Chondrocyte (in vitro differentiated cells): ENCODE data around the gene PTTG1IP. TPM values are rescaled to one million over a fixed set of nuclear protein-coding genes. Genes with fewer than 3 reads are reported as not detected.

ENCODE experiments used
- DNase-seq: peaks from one replicate; pipeline ENCODE4 v3.0.0; 2021; ENCODE audit warnings: mixed read lengths, low spot score
- H3K27ac Mint-ChIP-seq: one replicate; pipeline ENCODE4 v1.8.0; 2021; ENCODE audit warnings: mild to moderate bottlenecking, moderate library complexity, mixed read lengths; ENCODE audit not compliant: unreplicated experiment
- H3K27me3 Mint-ChIP-seq: 2 replicates; pipeline ENCODE4 v1.8.0; 2021; ENCODE audit warnings: low read depth, mixed read lengths
- H3K36me3 Mint-ChIP-seq: 2 replicates; pipeline ENCODE4 v1.8.0; 2021; ENCODE audit warnings: low read depth, mixed read lengths
- H3K4me1 Mint-ChIP-seq: 2 replicates; pipeline ENCODE4 v1.8.0; 2021; ENCODE audit warnings: low read depth, mild to moderate bottlenecking, mixed read lengths
- H3K4me3 Mint-ChIP-seq: one replicate; pipeline ENCODE4 v1.8.0; 2021; ENCODE audit warnings: mild to moderate bottlenecking, moderate library complexity, mixed read lengths; ENCODE audit not compliant: unreplicated experiment
- H3K9me3 Mint-ChIP-seq: 2 replicates; pipeline ENCODE4 v1.8.0; 2021; ENCODE audit warnings: low read depth, mixed read lengths
- CTCF ChIP-seq: fragments of 200-600 bp; sonication (generic); IDR thresholded peaks from 2 replicates; pipeline ENCODE4 v1.5.0; 2021; ENCODE audit warnings: antibody characterized with exemption, mild to moderate bottlenecking, moderate library complexity
- total RNA-seq: library from RNA; stranded (reverse); gene quantifications from 3 replicates; pipeline ENCODE4 v1.2.1, GENCODE V29; 2021

The PTTG1IP gene
- total RNA-seq, 1 donor from 2014 or later: 329 TPM

GRCh38 chr21:44899768-44900558 is 26.5 kb upstream of the PTTG1IP start:
- H3K4me1 Mint-ChIP-seq: no peaks in the 10 kb centered on the region
- H3K4me3 Mint-ChIP-seq: no peak overlapping the region
- TF ChIP-seq CTCF: no peak
- H3K36me3 Mint-ChIP-seq: no peaks in the 10 kb centered on the region
- H3K27me3 Mint-ChIP-seq: peaks cover 39% of the 10 kb centered on the region
- H3K27ac Mint-ChIP-seq: no peak overlapping the region
- peak; percentile 91 for DNase-seq
- no peaks in the 10 kb centered on the region for H3K9me3 Mint-ChIP-seq

GRCh38 chr21:44898851-44899767 is 25.6 kb upstream of the PTTG1IP start:
- peaks cover 35% of the 10 kb centered on the region for H3K27me3 Mint-ChIP-seq
- no peak overlapping the region for H3K4me3 Mint-ChIP-seq
- no peak for TF ChIP-seq CTCF
- no peaks in the 10 kb centered on the region for H3K36me3 Mint-ChIP-seq
- peak; percentile 89 for DNase-seq
- H3K4me1 Mint-ChIP-seq: no peaks in the 10 kb centered on the region
- H3K27ac Mint-ChIP-seq: no peak overlapping the region
- H3K9me3 Mint-ChIP-seq: no peaks in the 10 kb centered on the region

- Mint-ChIP-seq H3K27me3 (peaks cover 43% of the 10 kb centered on the region), H3K27ac (no peak overlapping the region), H3K36me3 (no peaks in the 10 kb centered on the region), H3K9me3 (no peaks in the 10 kb centered on the region), H3K4me3 (no peak overlapping the region), H3K4me1 (no peaks in the 10 kb centered on the region)
- DNase-seq: peak; percentile 75
- no peak for TF ChIP-seq CTCF
Observed at GRCh38 chr21:44898011-44898488, 24.6 kb upstream of the PTTG1IP start.

- Mint-ChIP-seq H3K27me3 (peaks cover 42% of the 10 kb centered on the region), H3K9me3 (no peaks in the 10 kb centered on the region), H3K4me3 (no peak overlapping the region), H3K27ac (no peak overlapping the region), H3K36me3 (no peaks in the 10 kb centered on the region), H3K4me1 (no peaks in the 10 kb centered on the region)
- DNase-seq: peak; percentile 74
- no peak for TF ChIP-seq CTCF
Observed at GRCh38 chr21:44897326-44898010, 24.0 kb upstream of the PTTG1IP start.
